T-helper 2 cell treated with Interferon-gamma antibody and Interleukin-4, amounts not matched to agents 5 μg/mL and 100 μg/mL, for 36 hours (primary cell): Measurements from ENCODE around the gene PCDHGC3.

Experiments
- DNase-seq: peaks from one replicate; pipeline ENCODE4 v3.0.0; 2021; ENCODE audit warnings: low spot score
- H3K27ac Mint-ChIP-seq: one replicate; pipeline ENCODE4 v1.8.0; 2021; ENCODE audit warnings: mild to moderate bottlenecking, mixed read lengths
- H3K27me3 Mint-ChIP-seq: one replicate; pipeline ENCODE4 v1.8.0; 2021; ENCODE audit warnings: low read depth, mixed read lengths
- H3K36me3 Mint-ChIP-seq: one replicate; pipeline ENCODE4 v1.8.0; 2021; ENCODE audit warnings: low read depth, mixed read lengths
- H3K4me1 Mint-ChIP-seq: one replicate; pipeline ENCODE4 v1.8.0; 2021; ENCODE audit warnings: low read depth, mixed read lengths
- H3K4me3 Mint-ChIP-seq: one replicate; pipeline ENCODE4 v1.8.0; 2022; ENCODE audit warnings: mild to moderate bottlenecking, moderate library complexity, mixed read lengths
- H3K9me3 Mint-ChIP-seq: one replicate; pipeline ENCODE4 v1.8.0; 2021; ENCODE audit warnings: mixed read lengths

The PCDHGC3 gene

DNA sequence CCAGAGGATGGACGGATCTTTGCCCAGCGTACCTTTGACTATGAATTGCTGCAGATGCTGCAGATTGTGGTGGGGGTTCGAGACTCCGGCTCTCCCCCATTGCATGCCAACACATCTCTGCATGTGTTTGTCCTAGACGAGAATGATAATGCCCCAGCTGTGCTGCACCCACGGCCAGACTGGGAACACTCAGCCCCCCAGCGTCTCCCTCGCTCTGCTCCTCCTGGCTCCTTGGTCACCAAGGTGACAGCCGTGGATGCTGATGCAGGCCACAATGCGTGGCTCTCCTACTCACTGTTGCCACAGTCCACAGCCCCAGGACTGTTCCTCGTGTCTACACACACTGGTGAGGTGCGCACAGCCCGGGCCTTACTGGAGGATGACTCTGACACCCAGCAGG lies 15.0 kb downstream of the PCDHGC3 start:
- no peak for DNase-seq
- no peaks in the 10 kb centered on the region for H3K9me3 Mint-ChIP-seq
- H3K4me3 Mint-ChIP-seq = no peak overlapping the region
- peaks cover 3% of the 10 kb centered on the region for H3K4me1 Mint-ChIP-seq
- H3K27ac Mint-ChIP-seq = no peak overlapping the region
- H3K27me3 Mint-ChIP-seq = peaks cover 64% of the 10 kb centered on the region
- no peaks in the 10 kb centered on the region for H3K36me3 Mint-ChIP-seq

DNA sequence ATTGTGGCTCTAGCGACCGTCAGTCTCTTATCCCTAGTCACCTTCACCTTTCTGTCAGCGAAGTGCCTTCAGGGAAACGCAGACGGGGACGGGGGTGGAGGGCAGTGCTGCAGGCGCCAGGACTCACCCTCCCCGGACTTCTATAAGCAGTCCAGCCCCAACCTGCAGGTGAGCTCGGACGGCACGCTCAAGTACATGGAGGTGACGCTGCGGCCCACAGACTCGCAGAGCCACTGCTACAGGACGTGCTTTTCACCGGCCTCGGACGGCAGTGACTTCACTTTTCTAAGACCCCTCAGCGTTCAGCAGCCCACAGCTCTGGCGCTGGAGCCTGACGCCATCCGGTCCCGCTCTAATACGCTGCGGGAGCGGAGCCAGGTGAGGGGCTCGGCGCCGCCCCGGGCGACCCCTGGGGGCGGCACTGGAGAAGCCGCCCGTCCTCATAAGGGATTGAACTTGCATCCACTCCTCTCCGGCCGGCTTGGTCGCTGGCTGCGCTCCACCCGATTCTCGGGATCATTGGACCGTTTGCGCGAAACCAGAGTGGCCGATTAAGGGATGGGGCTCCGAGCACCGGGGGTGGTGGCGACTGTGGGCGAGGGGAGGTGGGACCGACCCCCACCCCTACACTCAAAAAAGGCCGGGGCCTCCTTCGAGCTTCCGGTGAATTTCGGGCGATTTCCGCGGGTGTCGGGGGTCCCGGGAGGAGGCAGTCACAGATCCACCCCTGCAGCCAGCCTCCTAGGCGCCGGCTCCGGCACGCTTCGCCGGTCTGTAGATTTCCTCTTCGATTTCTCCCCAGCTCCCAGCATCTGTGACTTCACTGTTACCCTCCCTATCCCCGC lies 15.8 kb downstream of the PCDHGC3 start:
- no peak for DNase-seq
- Mint-ChIP-seq H3K9me3 (no peaks in the 10 kb centered on the region), H3K4me3 (peak overlapping the region; percentile 73), H3K36me3 (no peaks in the 10 kb centered on the region), H3K27ac (no peak overlapping the region), H3K4me1 (peaks cover 3% of the 10 kb centered on the region), H3K27me3 (peaks cover 58% of the 10 kb centered on the region)

- no peak for DNase-seq
- H3K9me3 Mint-ChIP-seq = no peaks in the 10 kb centered on the region
- H3K36me3 Mint-ChIP-seq = no peaks in the 10 kb centered on the region
- H3K27ac Mint-ChIP-seq = no peak overlapping the region
- peaks cover 3% of the 10 kb centered on the region for H3K4me1 Mint-ChIP-seq
- H3K4me3 Mint-ChIP-seq = peak overlapping the region; percentile 73
- H3K27me3 Mint-ChIP-seq = peaks cover 53% of the 10 kb centered on the region
These were observed 16.6 kb downstream of the PCDHGC3 start for GRCh38 chr5:141492168-141492885.

GRCh38 chr5:141493500-141494422 lies 18.0 kb downstream of the PCDHGC3 start:
- Mint-ChIP-seq H3K9me3 (no peaks in the 10 kb centered on the region), H3K27ac (no peak overlapping the region), H3K4me1 (peaks cover 3% of the 10 kb centered on the region), H3K36me3 (no peaks in the 10 kb centered on the region), H3K4me3 (no peak overlapping the region), H3K27me3 (peaks cover 49% of the 10 kb centered on the region)
- no peak for DNase-seq

DNA sequence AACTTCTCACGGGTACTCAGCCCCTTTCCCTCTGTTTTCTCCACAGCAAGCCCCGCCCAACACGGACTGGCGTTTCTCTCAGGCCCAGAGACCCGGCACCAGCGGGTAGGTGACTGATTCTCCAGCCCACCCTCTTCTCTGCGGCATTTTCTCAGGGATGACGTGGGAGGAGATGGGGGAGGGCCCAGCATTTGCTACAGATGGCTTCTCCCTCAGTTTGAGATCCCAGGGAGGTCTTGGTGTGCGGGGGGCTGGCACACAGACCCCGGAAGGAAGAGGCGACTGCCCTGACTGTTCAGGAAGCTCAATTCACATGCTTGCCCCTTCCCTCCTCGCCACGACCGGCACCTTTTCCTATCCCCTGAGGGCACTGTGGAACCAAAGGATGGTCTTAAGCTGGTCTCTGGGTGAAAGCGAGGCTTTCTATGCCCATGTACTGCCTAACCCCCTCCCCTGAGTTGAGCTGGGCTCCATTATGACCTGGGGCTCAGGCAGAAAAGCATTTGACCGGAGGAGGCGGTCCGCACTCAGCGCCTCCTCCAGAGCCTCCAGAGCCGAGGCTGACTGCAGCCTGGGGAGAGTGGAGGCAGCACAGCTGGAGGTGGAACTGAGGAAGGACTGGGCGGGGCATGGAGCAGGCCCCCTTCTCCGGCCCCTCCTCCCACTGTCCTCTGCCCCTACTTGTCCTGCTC lies 19.1 kb downstream of the PCDHGC3 start:
- no peak for DNase-seq
- H3K27ac Mint-ChIP-seq = no peak overlapping the region
- peaks cover 3% of the 10 kb centered on the region for H3K4me1 Mint-ChIP-seq
- H3K9me3 Mint-ChIP-seq = no peaks in the 10 kb centered on the region
- no peaks in the 10 kb centered on the region for H3K36me3 Mint-ChIP-seq
- H3K4me3 Mint-ChIP-seq = no peak overlapping the region
- peaks cover 47% of the 10 kb centered on the region for H3K27me3 Mint-ChIP-seq

DNA sequence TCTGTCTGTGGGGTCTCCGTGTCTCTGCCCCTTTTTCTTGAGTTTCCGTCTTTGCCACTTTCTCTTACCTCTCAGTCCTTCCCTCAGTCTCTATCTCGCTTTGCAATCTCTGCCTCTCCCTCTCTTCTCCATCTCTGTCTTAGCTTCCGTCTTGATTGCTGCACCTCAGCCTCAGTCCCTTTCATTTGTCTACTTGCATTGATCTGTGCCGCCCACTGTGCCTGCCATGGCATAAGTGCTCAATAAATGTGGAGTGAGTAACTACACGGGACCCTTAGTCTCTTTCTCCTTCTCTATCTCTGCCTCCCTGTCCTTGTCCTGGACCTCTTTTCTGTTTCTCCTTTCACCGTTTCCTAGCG lies 19.7 kb downstream of the PCDHGC3 start:
- Mint-ChIP-seq H3K4me3 (no peak overlapping the region), H3K9me3 (no peaks in the 10 kb centered on the region), H3K27me3 (peaks cover 44% of the 10 kb centered on the region), H3K4me1 (peaks cover 3% of the 10 kb centered on the region), H3K36me3 (no peaks in the 10 kb centered on the region), H3K27ac (no peak overlapping the region)
- no peak for DNase-seq

DNA sequence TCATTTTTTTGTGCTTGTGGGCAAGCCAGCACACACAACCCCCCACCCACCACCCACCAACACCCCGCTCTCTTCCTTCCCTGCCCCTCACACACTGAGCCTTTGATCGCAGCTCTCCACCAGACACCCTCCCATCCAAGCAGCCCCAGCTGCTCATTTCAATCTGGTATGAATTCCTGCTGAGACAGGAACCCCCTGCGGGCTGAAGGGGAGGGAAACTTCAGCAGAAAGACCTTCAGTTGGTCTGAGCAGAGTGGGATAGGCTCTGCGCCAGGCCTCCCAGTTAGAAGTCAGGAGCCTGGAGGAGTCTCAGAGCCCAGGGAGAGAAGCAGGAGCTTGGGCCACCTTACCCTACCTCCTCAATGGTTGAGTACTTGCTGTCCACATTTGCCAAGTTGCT lies 20.3 kb downstream of the PCDHGC3 start:
- H3K36me3 Mint-ChIP-seq = no peaks in the 10 kb centered on the region
- no peaks in the 10 kb centered on the region for H3K9me3 Mint-ChIP-seq
- H3K27me3 Mint-ChIP-seq = peaks cover 38% of the 10 kb centered on the region
- no peak overlapping the region for H3K27ac Mint-ChIP-seq
- peaks cover 3% of the 10 kb centered on the region for H3K4me1 Mint-ChIP-seq
- no peak for DNase-seq
- no peak overlapping the region for H3K4me3 Mint-ChIP-seq

- Mint-ChIP-seq H3K27ac (no peak overlapping the region), H3K9me3 (no peaks in the 10 kb centered on the region), H3K27me3 (peaks cover 2% of the 10 kb centered on the region), H3K4me3 (no peak overlapping the region), H3K4me1 (no peaks in the 10 kb centered on the region), H3K36me3 (no peaks in the 10 kb centered on the region)
- DNase-seq = no peak
These were observed 26.0 kb downstream of the PCDHGC3 start for GRCh38 chr5:141501761-141502160.

GRCh38 chr5:141503681-141504080 lies 27.9 kb downstream of the PCDHGC3 start:
- DNase-seq = no peak
- H3K4me1 Mint-ChIP-seq = no peaks in the 10 kb centered on the region
- H3K9me3 Mint-ChIP-seq = no peaks in the 10 kb centered on the region
- H3K27ac Mint-ChIP-seq = no peak overlapping the region
- H3K27me3 Mint-ChIP-seq = no peaks in the 10 kb centered on the region
- no peak overlapping the region for H3K4me3 Mint-ChIP-seq
- no peaks in the 10 kb centered on the region for H3K36me3 Mint-ChIP-seq

DNA sequence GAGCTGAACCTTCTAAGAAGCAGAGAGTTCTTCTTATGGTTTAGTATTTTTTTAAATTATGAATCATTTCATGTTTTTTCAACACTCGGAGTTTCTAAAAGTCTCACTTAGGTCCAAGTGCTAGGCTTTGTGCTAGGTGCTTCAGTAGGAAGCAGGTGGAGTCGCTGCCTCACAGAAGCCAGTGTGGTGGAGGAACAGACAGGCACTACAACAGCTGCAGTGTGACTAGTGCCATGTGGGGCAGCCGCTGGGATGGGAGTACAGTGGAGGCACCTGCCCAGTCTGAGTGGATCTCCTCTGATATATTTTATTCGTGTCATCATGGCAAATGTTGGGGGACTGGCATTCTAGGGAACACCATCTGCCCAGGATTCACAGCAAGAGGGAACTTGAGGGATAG lies 28.4 kb downstream of the PCDHGC3 start:
- Mint-ChIP-seq H3K4me3 (no peak overlapping the region), H3K4me1 (peaks cover 2% of the 10 kb centered on the region), H3K27me3 (no peaks in the 10 kb centered on the region), H3K27ac (no peak overlapping the region), H3K9me3 (no peaks in the 10 kb centered on the region), H3K36me3 (no peaks in the 10 kb centered on the region)
- no peak for DNase-seq

DNA sequence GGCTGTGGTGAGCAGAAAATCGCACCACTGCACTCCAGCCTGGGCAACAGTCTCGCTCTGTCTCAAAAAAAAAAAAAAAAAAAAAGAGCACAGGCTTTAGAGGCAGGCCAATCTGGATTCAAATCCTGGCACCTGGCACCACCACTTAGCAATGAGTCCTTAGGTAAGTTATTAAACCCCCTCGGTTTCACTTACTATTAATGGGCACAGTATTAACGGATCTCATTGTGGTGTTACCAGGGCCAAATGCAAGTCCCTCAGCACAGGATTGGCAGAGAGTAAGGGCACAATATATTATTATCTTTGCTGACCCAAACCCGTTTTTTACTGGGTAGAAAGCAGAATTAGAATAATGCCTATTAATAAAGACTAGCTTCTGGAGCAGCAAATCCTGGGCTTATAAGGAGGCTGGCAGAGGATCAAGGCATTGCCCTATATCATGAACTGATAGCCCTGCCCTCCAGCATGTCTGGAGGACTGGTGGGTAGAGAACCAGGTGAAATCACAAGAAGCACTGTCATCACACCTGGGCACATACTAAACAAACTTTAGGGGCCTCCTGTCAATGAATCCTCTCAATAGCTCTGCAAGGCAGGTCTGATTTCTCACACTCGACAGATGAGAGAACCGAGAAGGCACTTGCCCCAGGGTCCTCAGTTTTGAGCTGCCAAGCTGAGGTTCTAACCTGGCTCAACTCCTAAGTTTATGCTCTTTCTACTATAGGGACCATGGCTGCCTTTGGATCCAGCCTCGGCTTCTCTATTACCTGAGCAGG lies 30.8 kb downstream of the PCDHGC3 start:
- Mint-ChIP-seq H3K4me3 (no peak overlapping the region), H3K4me1 (peaks cover 3% of the 10 kb centered on the region), H3K9me3 (no peaks in the 10 kb centered on the region), H3K36me3 (no peaks in the 10 kb centered on the region), H3K27me3 (no peaks in the 10 kb centered on the region), H3K27ac (no peak overlapping the region)
- DNase-seq = no peak

GRCh38 chr5:141507387-141508091 lies 31.8 kb downstream of the PCDHGC3 start:
- Mint-ChIP-seq H3K4me1 (peaks cover 6% of the 10 kb centered on the region), H3K27me3 (no peaks in the 10 kb centered on the region), H3K36me3 (no peaks in the 10 kb centered on the region), H3K9me3 (no peaks in the 10 kb centered on the region), H3K27ac (no peak overlapping the region), H3K4me3 (no peak overlapping the region)
- no peak for DNase-seq
